HL-60 (cell line): Measurements from ENCODE around the gene GPD1L.

Experiments used
- CTCF ChIP-seq: IDR thresholded peaks from one replicate; pipeline ENCODE4 v1.5.1; 2011; ENCODE audit warnings: low read length, control low read depth, inconsistent platforms; ENCODE audit not compliant: insufficient read depth
- POLR2AphosphoS5 ChIP-seq: IDR thresholded peaks from 2 replicates; pipeline ENCODE4 v1.6.1; 2012; ENCODE audit warnings: low read depth
- REST ChIP-seq: IDR thresholded peaks from 2 replicates; pipeline ENCODE4 v1.6.1; 2012; ENCODE audit warnings: low read depth; ENCODE audit not compliant: insufficient replicate concordance

GRCh38 chr3:32104492-32104891 lies 1.9 kb upstream of the GPD1L start:
- TF ChIP-seq POLR2AphosphoS5: no peak
- TF ChIP-seq CTCF: no peak
- TF ChIP-seq REST: no peak
